ENCODE results near the gene CYP2C18.
"Not testable (repeated sequence)": the region's sequence is repeated elsewhere in the genome, so short reads cannot be mapped to it uniquely, and the experiment has no call there.

The CYP2C18 gene

DNA sequence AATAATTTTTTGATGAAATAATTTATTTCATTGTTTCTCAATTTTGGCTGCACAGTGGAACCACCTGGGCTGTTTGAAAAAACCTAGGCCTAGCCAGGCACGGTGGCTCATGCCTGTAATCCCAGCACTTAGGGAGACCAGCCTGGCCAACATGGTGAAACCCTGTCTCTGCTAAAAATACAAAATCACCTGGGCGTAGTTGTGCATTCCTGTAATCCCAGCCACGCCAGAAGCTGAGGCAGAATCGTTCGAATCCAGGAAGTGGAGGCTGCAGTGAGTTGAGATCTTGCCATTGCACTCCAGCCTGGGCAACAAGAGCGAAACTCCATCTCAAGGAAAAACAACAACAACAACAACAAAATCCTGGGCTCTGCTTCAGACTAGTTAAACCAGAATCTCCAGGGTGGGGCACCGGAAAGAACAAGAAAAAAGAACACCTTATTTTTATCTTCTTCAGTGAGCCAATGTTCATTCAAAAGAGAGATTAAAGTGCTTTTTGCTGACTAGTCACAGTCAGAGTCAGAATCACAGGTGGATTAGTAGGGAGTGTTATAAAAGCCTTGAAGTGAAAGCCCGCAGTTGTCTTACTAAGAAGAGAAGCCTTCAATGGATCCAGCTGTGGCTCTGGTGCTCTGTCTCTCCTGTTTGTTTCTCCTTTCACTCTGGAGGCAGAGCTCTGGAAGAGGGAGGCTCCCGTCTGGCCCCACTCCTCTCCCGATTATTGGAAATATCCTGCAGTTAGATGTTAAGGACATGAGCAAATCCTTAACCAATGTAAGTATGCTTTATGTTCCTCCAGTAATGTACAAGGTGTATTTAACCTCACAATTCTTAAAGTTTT, at the start of gene CYP2C18:
TSS of gene CYP2C18 (plus strand) at position 516 of the 841 bp plus-strand sequence. CDS start at position 607, 91 bp downstream.
- in situ Hi-C loops (cut with MboI; ENCODE audit: low sequenced_read_pairs): no loop called here

DNA sequence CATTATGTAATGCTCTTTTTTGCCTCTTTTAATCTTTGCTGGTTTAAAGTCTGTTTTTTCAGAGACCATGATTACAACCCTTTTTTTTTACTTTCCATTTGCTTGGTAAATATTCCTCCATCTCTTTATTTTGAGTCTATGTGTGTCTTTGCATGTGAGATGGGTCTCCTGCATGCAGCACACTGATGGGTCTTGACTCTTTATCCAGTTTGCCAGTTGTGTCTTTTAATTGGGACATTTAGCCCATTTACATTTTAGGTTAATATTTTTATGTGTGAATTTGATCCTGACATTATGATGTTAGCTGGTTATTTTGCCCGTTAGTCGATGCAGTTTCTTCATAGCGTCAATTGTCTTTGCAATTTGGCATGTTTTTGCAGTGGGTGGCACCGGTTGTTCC, 45.4 kb upstream of the CYP2C18 start:
- in situ Hi-C loops (cut with MboI; ENCODE audit: low sequenced_read_pairs): not testable (repeated sequence)

- in situ Hi-C loops (cut with MboI; ENCODE audit: low sequenced_read_pairs): no loop called here
These were observed 43.6 kb upstream of the CYP2C18 start for GRCh38 chr10:94639902-94640301.

GRCh38 chr10:94640562-94640961, 43.0 kb upstream of the CYP2C18 start:
- in situ Hi-C loops (cut with MboI; ENCODE audit: low sequenced_read_pairs): no loop called here

DNA sequence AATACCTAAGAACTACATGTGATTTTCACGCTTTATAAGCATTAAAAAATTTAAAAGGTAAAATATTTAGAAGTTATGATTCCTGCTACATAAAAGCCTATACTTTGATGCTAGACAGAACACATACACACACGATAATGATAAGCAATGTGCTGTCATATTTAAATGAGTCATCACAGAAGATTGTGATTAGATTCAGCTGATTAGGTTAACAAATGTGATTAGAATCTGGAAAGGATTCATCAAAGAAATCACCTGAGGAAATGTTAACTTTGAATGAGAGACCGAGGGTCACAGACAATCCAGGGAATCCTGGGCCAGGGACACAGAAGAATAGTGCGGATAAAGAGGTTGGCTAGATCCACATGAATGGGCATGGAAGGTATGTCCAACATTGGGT, 42.0 kb upstream of the CYP2C18 start:
- in situ Hi-C loops (cut with MboI; ENCODE audit: low sequenced_read_pairs): no loop called here

DNA sequence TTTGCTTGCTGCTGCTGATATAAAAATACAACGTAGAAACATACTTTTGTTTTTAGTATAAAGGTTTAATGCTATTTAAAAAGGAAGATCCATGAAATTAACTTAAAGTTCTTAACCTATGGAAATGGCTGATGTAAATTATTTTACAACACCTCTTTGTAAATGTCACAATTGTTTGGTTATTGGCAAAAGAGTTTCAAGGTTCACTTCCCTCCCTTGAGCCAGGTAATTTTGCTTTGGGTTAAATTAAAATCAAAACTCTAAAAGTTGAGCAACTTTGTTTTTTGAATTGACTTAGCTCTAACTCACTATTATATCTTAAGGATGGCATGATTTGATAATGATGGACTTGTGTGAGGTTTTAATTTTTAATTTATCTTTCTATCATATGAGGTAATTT, 39.2 kb upstream of the CYP2C18 start:
- in situ Hi-C loops (cut with MboI; ENCODE audit: low sequenced_read_pairs): no loop called here

DNA sequence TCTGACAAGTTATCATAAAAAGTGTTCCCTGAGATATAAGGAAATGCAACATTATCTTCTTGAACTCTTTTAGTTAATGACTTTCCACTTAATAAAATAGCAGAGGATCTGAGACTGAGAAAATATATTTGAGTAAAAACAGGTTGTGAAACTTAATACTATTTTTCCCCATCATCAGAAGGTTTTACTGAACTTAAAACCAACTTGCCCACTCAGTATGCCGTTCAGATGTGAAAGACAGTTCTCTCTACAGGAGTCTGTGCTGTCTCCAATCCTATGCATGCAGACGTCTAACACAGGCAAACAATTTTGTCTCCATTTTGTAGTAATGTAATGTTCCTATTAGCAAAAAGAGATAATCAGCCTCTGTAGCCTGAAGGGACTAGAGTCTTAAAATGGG, 38.2 kb upstream of the CYP2C18 start:
- in situ Hi-C loops (cut with MboI; ENCODE audit: low sequenced_read_pairs): no loop called here

- in situ Hi-C loops (cut with MboI; ENCODE audit: low sequenced_read_pairs): not testable (repeated sequence)
These were observed 28.3 kb upstream of the CYP2C18 start for GRCh38 chr10:94655201-94655600.

DNA sequence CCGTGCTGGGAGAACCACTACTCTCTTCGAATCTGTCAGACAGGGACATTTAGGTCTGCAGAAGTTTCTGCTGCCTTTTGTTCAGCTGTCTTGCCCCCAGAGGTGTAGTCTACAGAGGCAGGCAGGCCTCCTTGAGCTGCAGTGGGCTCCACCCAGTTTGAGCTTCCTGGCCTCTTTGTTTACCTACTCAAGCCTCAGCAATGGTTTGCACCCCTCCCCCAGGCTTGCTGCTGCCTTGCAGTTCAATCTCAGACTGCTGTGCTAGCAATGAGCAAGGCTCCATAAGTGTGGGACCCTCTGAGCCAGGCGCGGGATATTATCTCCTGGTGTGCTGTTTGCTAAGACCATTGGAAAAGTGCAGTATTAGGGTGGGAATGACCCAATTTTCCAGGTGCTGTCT, 20.5 kb upstream of the CYP2C18 start:
- in situ Hi-C loops (cut with MboI; ENCODE audit: low sequenced_read_pairs): not testable (repeated sequence)

- in situ Hi-C loops (cut with MboI; ENCODE audit: low sequenced_read_pairs): no loop called here
These were observed 17.0 kb upstream of the CYP2C18 start for GRCh38 chr10:94666391-94667102.

- in situ Hi-C loops (cut with MboI; ENCODE audit: low sequenced_read_pairs): no loop called here
These were observed 9.8 kb upstream of the CYP2C18 start for GRCh38 chr10:94673614-94674321.

DNA sequence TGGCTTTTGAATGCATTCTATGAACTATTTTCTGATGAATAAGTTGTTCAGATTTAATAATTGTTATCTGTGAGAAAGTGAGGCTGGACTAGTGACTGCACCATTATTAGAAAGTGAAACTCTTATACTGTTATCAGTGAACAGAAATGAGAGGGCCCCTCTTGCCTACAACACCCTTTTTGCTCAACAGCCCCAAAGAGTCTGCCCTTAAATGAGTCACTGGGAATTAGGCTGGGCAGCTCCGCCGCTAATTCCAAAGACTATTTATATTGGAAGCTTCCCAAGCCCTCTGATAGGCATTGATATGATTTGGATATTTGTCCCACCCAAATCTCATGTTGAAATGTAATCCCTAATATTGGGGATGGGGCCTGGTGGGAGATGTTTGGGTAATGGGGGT, 7.0 kb upstream of the CYP2C18 start:
- in situ Hi-C loops (cut with MboI; ENCODE audit: low sequenced_read_pairs): no loop called here

- in situ Hi-C loops (cut with MboI; ENCODE audit: low sequenced_read_pairs): no loop called here
These were observed 5.8 kb upstream of the CYP2C18 start for GRCh38 chr10:94677691-94678090.

DNA sequence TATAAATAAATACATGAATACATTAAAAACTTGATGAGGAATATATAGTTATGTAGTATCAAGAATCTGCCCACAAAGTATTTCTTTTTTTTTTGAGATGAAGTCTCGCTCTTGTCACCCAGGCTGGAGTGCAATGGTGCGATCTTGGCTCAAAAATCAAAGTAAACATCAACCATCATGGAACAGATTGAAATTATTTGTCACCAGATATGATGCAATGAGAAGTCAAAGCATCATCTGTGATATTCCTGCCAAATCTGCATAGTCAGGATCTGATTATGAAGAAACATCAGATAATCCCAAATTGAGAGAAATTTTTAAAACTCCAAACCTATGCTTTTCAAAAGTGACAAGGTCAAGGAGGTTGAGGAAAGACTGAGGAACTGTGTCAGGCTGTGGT, 5.1 kb upstream of the CYP2C18 start:
- in situ Hi-C loops (cut with MboI; ENCODE audit: low sequenced_read_pairs): no loop called here

GRCh38 chr10:94680544-94680943, 3.0 kb upstream of the CYP2C18 start:
- in situ Hi-C loops (cut with MboI; ENCODE audit: low sequenced_read_pairs): no loop called here

DNA sequence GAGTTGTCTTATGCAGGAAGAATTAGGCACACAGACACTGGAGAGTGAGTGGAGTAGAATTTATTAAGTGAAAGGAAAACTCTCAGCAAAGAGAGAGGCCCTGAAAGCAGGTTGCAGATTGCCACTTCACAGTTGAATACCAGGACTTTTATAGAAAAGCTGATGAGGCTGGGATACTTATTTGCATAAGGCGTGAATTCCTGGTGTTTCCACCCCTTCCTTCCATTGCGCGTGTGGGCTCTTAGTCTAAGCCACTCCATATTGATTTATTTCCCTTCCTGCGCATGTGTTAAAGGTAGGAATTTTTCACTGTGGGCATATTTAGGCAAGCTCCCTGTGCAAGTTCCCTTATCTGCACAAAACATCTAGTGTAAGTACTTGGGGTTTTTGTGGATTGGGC, 893 bp upstream of the CYP2C18 start:
- in situ Hi-C loops (cut with MboI; ENCODE audit: low sequenced_read_pairs): not testable (repeated sequence)

- in situ Hi-C loops (cut with MboI; ENCODE audit: low sequenced_read_pairs): no loop called here
These were observed 4.2 kb downstream of the CYP2C18 start for GRCh38 chr10:94687625-94688248.

- in situ Hi-C loops (cut with MboI; ENCODE audit: low sequenced_read_pairs): no loop called here
These were observed 22.6 kb downstream of the CYP2C18 start for GRCh38 chr10:94706089-94706488.

DNA sequence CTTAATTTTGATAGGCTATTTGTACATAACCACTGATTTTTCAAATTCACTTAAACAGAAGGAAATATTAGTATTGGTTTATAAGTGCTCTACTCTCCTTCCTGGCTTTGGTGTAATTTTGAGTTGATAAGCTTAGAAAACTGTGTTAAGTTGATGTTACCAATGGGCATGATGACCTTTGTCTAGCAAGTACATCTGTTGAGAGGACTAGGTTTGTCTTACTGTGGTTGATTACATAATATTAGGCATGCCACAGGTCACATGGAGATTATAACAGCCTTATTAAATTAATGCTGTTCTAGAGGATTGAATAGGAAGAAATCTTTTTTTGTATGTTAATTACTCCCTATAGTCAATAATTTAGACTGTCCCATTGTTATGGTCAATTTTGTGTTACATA, 27.0 kb downstream of the CYP2C18 start:
- in situ Hi-C loops (cut with MboI; ENCODE audit: low sequenced_read_pairs): no loop called here

DNA sequence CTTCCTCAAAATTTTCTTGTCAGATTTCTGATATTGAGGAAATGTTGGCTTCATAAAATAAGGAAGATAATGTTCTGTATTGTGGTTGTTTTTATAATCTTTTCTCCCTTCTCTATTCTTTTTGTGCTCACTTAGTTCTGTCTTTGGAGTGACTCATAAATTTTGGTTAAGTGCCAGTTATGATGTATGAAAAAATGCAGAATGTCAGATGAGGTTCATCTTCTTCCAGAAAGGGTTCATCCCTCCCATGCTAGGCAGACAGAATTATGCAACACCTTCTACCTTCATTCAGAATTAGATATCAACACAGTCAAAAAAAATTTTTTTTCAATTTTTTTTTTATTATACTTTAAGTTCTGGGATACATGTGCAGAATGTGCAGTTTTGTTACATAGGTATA, 42.3 kb downstream of the CYP2C18 start:
- in situ Hi-C loops (cut with MboI; ENCODE audit: low sequenced_read_pairs): no loop called here

DNA sequence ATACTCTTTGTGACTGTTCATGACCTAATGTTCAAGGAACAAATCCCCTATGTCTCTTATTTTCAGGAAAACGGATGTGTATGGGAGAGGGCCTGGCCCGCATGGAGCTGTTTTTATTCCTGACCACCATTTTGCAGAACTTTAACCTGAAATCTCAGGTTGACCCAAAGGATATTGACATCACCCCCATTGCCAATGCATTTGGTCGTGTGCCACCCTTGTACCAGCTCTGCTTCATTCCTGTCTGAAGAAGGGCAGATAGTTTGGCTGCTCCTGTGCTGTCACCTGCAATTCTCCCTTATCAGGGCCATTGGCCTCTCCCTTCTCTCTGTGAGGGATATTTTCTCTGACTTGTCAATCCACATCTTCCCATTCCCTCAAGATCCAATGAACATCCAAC, 51.7 kb downstream of the CYP2C18 start:
- in situ Hi-C loops (cut with MboI; ENCODE audit: low sequenced_read_pairs): no loop called here

Measured in HL-60/S4 (cell line).